ENCODE data around the gene TUBB4A. TPM values are rescaled to one million over a fixed set of nuclear protein-coding genes. Genes with fewer than 3 reads are reported as not detected.
"Not testable (repeated sequence)": the region's sequence is repeated elsewhere in the genome, so short reads cannot be mapped to it uniquely, and the experiment has no call there.

Gene TUBB4A
- polyA plus RNA-seq (2011; rRNA removed): 2.2 and 2.5 TPM in 2 replicates
- 10.5 and 13.2 TPM in 2 replicates for polyA plus RNA-seq (2012; cell fraction: cytosol; rRNA removed)
- 9.8 and 12.8 TPM in 2 replicates for polyA plus RNA-seq (2012; cell fraction: nucleus; rRNA removed)
- polyA plus RNA-seq (2017; fragmentation: RNase III; extraction: RNeasy Plus Mini Kit Qiagen cat#74134 plus additional on column Dnase treatment): 15.4 to 17.6 TPM (median 17.5 TPM) in 3 replicates
- polyA minus RNA-seq (2011; rRNA and poly(A)+ RNA removed): 7.2 and 19.0 TPM in 2 replicates

DNA sequence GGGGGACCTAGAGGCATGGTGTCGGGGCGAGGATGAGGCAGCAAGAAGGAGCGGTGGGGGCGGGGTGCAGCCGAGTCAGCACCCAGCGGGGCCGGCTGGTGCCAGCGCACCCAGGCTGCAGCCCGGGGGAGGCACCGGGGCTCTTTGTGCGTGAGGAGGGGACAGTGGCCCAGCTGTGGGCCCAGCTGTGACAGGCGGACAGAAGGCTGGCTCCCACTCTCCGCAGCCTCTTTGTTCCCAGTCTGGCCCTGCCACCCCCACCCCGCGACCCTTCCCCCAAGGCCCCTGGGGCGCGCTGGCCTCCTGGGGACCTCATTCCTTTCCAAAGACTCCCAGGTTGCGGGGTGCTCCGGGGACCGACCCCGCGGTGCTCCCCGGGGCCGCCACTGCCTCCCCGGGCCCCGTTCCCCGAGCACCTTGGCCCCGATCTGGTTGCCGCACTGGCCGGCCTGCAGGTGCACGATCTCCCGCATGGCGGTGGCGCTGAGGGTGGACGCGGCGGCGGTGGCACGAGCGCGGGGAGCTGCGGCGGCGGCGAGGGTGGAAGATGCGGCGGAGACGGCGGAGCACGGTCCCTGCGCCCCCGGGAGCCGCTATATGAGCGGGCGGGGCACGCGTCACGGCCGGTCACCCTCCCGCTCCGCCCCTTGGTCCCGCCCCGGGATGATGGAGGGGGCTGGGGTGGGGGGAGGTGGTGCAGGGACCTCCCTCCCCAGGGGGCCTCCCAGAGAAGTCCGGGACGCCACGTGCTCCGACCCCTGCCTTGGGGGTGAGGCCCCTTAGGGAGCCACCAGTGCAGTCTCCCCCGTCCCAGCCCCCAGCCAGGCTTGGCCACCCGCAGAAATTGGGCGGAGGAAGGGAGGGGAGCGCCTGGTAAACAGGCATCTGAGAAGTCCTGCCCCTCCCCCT is at the start of gene TUBB4A:
TSS of gene TUBB4A (minus strand) at position 570 of the 909 bp plus-strand sequence. CDS start at position 473, 97 bp downstream.
- DNase-seq (ENCODE audit: low read depth in 1 of 2, low spot score in 1 of 2): peak in 1 of 2 experiments; percentile 54
- Histone ChIP-seq H3K4me1 (peaks cover 5% of the 10 kb centered on the region; the same call in 2 of the 3 replicates), H3K9me3 (no peaks in the 10 kb centered on the region), H3K27ac (peak within 1 kb of the TSS; percentile 79 to 94), H3K4me2 (peak within 1 kb of the TSS; percentile 98), H3K4me3 (peak within 1 kb of the TSS; percentile 81)
- CTCF ChIA-PET: interaction anchor here (0.6 to 1.3 kb wide), 3 partner anchors 21 to 50 kb away, joined by 3 read pairs; partner anchors contain the start of gene DENND1C
- FAIRE-seq: no peak
- WGBS (ENCODE audit: missing lambda C conversion rate): 30% methylated on average over 6 of the region's 71 CpGs
- TF ChIP-seq POLR2A (IDR thresholded peaks at IDR 0.05; ENCODE audit: low read length) (peak; percentile 28; the same call in 1 of the 2 replicates), PHF8 (IDR thresholded peaks at IDR 0.05; ENCODE audit: borderline replicate concordance, low read depth) (peak; percentile 62; the same call in 1 of the 2 replicates), HOXA7 (CRISPR knock-in tag; IDR thresholded peaks at IDR 0.05) (no peak), MAFK (IDR thresholded peaks at IDR 0.05; ENCODE audit: partially characterized antibody) (no peak), ZC3H11A (IDR thresholded peaks at IDR 0.05) (no peak), CEBPB (IDR thresholded peaks at IDR 0.05) (no peak), NFE2L2 (conservative IDR thresholded peaks at IDR 0.05; ENCODE audit: low read length) (no peak), PBX3 (IDR thresholded peaks at IDR 0.05) (no peak)
- peak; percentile 74 to 80; a peak in 5 of 6 replicates for ATAC-seq
- POLR2A ChIA-PET: no interaction called here

- no peak overlapping the region for H3K4me3 ChIP-seq
- ATAC-seq (peak; percentile 22 to 49; a peak in 3 of 6 replicates), FAIRE-seq (no peak), DNase-seq (ENCODE audit: low read depth in 1 of 2, low spot score in 1 of 2) (no peak)
- peaks cover 11% of the 10 kb centered on the region for H3K4me1 ChIP-seq
- peak overlapping the region in 1 of 2 experiments; percentile 81; a peak in 3 of 6 replicates for H3K27ac ChIP-seq
- no peaks in the 10 kb centered on the region for H3K9me3 ChIP-seq
- 80% methylated on average over 1 of the region's 3 CpGs for WGBS (ENCODE audit: missing lambda C conversion rate)
- H3K4me2 ChIP-seq: no peak overlapping the region
- CTCF ChIA-PET: interaction anchor here (0.8 to 2.5 kb wide), 5 partner anchors 10 to 82 kb away, joined by 3 to 9 read pairs (median 3); no protein-coding TSS in a partner anchor
- POLR2A ChIA-PET: interaction anchor here (3.2 kb wide), 1 partner anchor 20 kb away, joined by 13 read pairs; the partner anchor contains the start of gene TNFSF9
- no peak for TF ChIP-seq SMC3 (IDR thresholded peaks at IDR 0.05)
- TF ChIP-seq SREBF2 (IDR thresholded peaks at IDR 0.05): no peak
Observed at GRCh38 chr19:6551091-6551490, 49.0 kb upstream of the TUBB4A start.

- not testable (repeated sequence) for H3K9me3 ChIP-seq; DNase-seq (ENCODE audit: low read depth in 1 of 2, low spot score in 1 of 2); FAIRE-seq; H3K4me3 ChIP-seq; H3K4me2 ChIP-seq; ATAC-seq
- WGBS (ENCODE audit: missing lambda C conversion rate): 76% methylated on average over 6 of the region's 6 CpGs
- ChIA-PET POLR2A (interaction anchor here (3.2 kb wide), 1 partner anchor 20 kb away, joined by 13 read pairs; the partner anchor contains the start of gene TNFSF9), CTCF (interaction anchor here (1.1 to 2.5 kb wide), 3 partner anchors 12 to 187 kb away, joined by 3 to 9 read pairs (median 3); no protein-coding TSS in a partner anchor)
- Histone ChIP-seq H3K27ac (peak overlapping the region in 1 of 2 experiments; percentile 81; a peak in 2 of 6 replicates), H3K4me1 (peaks cover 11% of the 10 kb centered on the region)
Observed at GRCh38 chr19:6550679-6551078, 48.6 kb upstream of the TUBB4A start.

GRCh38 chr19:6543866-6544347 is 41.8 kb upstream of the TUBB4A start:
- Histone ChIP-seq H3K27ac (no peak overlapping the region), H3K4me1 (no peaks in the 10 kb centered on the region), H3K9me3 (no peaks in the 10 kb centered on the region), H3K4me3 (no peak overlapping the region), H3K4me2 (no peak overlapping the region)
- DNase-seq (ENCODE audit: low read depth in 1 of 2, low spot score in 1 of 2) (no peak), ATAC-seq (no peak), FAIRE-seq (no peak)
- POLR2A ChIA-PET: interaction anchor here (1.7 kb wide), 1 partner anchor 13 kb away, joined by 5 read pairs; the partner anchor contains the start of gene TNFSF9
- TF ChIP-seq JUNB (IDR thresholded peaks at IDR 0.05) (no peak), NFE2L2 (conservative IDR thresholded peaks at IDR 0.05; ENCODE audit: low read length) (no peak), HES2 (IDR thresholded peaks at IDR 0.05) (no peak), ZSCAN20 (CRISPR knock-in tag; IDR thresholded peaks at IDR 0.05) (no peak), POLR2AphosphoS2 (conservative IDR thresholded peaks at IDR 0.05; ENCODE audit: low read length) (no peak), CEBPB (IDR thresholded peaks at IDR 0.05) (no peak), HEYL (CRISPR knock-in tag; IDR thresholded peaks at IDR 0.05) (no peak)
- CTCF ChIA-PET: no interaction called here
- 62% methylated on average over 11 of the region's 11 CpGs for WGBS (ENCODE audit: missing lambda C conversion rate)

All from A549 (cell line).